Activated naive CD4-positive, alpha-beta T cell treated with anti-CD3 and anti-CD28 coated beads for 36 hours (primary cell): ENCODE data around the gene PLA2R1. TPM values are rescaled to one million over a fixed set of nuclear protein-coding genes. Genes with fewer than 3 reads are reported as not detected.

Source experiments
- total RNA-seq, 2 experiments: library from RNA; stranded (reverse); gene quantifications; one replicate each; pipeline ENCODE4 v1.2.3, GENCODE V29; 2021

PLA2R1 gene
- total RNA-seq, 2 experiments from 2014 or later = not detected

Other genes with a start within 250 kb of the PLA2R1 start
- 10 to 100 TPM; 52.9 to 55.4 TPM for gene LY75, start 157.9 kb downstream of the PLA2R1 start, total RNA-seq
- gene ITGB6, start 137.7 kb upstream of the PLA2R1 start, total RNA-seq = not detected